GM23338 (cell line): ENCODE data around the gene CARNS1. TPM values are rescaled to one million over a fixed set of nuclear protein-coding genes. Genes with fewer than 3 reads are reported as not detected.

Experiments
- ATAC-seq: fragments of 200-7000 bp; cut with Tn5 transposase; 3 replicates; pipeline ENCODE4 v1.9.1; 2020
- DNase-seq: peaks from one replicate; pipeline ENCODE4 v3.0.0-alpha.2; 2015; ENCODE audit warnings: low spot score
- H2AFZ ChIP-seq: fragments of 200-600 bp; sonication (generic); 2 replicates; pipeline ENCODE4 v1.8.0; 2016; ENCODE audit warnings: antibody characterized with exemption, mild to moderate bottlenecking, moderate library complexity
- H3F3A ChIP-seq: fragments of 200-600 bp; sonication (generic); replicated peaks from 2 replicates; pipeline ENCODE4 v1.8.0; 2017; ENCODE audit warnings: antibody characterized with exemption, mixed run types, low read depth
- H3K27ac ChIP-seq: fragments of 200-600 bp; sonication (generic); 2 replicates; pipeline ENCODE4 v1.6.1; 2016; ENCODE audit warnings: low read depth
- H3K27me3 ChIP-seq: fragments of 200-600 bp; sonication (generic); 2 replicates; pipeline ENCODE4 v1.8.0; 2016; ENCODE audit warnings: mild to moderate bottlenecking, mixed run types, moderate library complexity; ENCODE audit not compliant: insufficient read depth
- H3K36me3 ChIP-seq: fragments of 200-600 bp; sonication (generic); 2 replicates; pipeline ENCODE4 v1.8.0; 2016; ENCODE audit warnings: mild to moderate bottlenecking; ENCODE audit not compliant: insufficient read depth
- H3K4me1 ChIP-seq: fragments of 200-600 bp; sonication (generic); 2 replicates; pipeline ENCODE4 v1.8.0; 2016; ENCODE audit warnings: mild to moderate bottlenecking, moderate library complexity; ENCODE audit not compliant: insufficient read depth
- H3K4me2 ChIP-seq: fragments of 200-600 bp; sonication (generic); 2 replicates; pipeline ENCODE4 v1.7.1; 2017; ENCODE audit warnings: mixed run types
- H3K4me3 ChIP-seq: fragments of 200-600 bp; sonication (generic); 2 replicates; pipeline ENCODE4 v1.6.1; 2016; ENCODE audit warnings: mixed run types
- H3K79me2 ChIP-seq: fragments of 200-600 bp; sonication (generic); replicated peaks from 2 replicates; pipeline ENCODE4 v1.8.0; 2017; ENCODE audit warnings: mild to moderate bottlenecking; ENCODE audit not compliant: insufficient read depth
- H3K9me2 ChIP-seq: fragments of 200-600 bp; sonication (generic); 2 replicates; pipeline ENCODE4 v1.8.0; 2017; ENCODE audit not compliant: insufficient read depth
- H4K20me1 ChIP-seq: fragments of 200-600 bp; sonication (generic); replicated peaks from 2 replicates; pipeline ENCODE4 v1.8.0; 2017; ENCODE audit warnings: mild to moderate bottlenecking; ENCODE audit not compliant: insufficient read depth
- H3K27ac Mint-ChIP-seq: 2 replicates; pipeline ENCODE4 v1.8.0; 2020; ENCODE audit warnings: inconsistent platforms, mild to moderate bottlenecking, moderate library complexity, mixed read lengths
- H3K27me3 Mint-ChIP-seq: 3 replicates; pipeline ENCODE4 v1.8.0; 2022; ENCODE audit warnings: low read depth, mild to moderate bottlenecking, moderate library complexity, mixed read lengths, inconsistent platforms; ENCODE audit not compliant: insufficient read depth, poor library complexity
- H3K36me3 Mint-ChIP-seq: 3 replicates; pipeline ENCODE4 v1.8.0; 2021; ENCODE audit warnings: low read depth, mild to moderate bottlenecking, inconsistent platforms, moderate library complexity, mixed read lengths
- H3K4me1 Mint-ChIP-seq: 3 replicates; pipeline ENCODE4 v1.8.0; 2020; ENCODE audit warnings: mild to moderate bottlenecking, inconsistent platforms, mixed read lengths
- H3K4me3 Mint-ChIP-seq: 3 replicates; pipeline ENCODE4 v1.8.0; 2021; ENCODE audit warnings: moderate library complexity, mild to moderate bottlenecking, inconsistent platforms, mixed read lengths
- H3K9me3 Mint-ChIP-seq: 3 replicates; pipeline ENCODE4 v1.8.0; 2020; ENCODE audit warnings: moderate library complexity, mild to moderate bottlenecking, inconsistent platforms, mixed read lengths
- CREB1 ChIP-seq: fragments of 250-450 bp; sonication (Bioruptor Pico); IDR thresholded peaks from 2 replicates; pipeline ENCODE4 v1.5.0; 2020; ENCODE audit warnings: low read depth, mild to moderate bottlenecking, moderate library complexity
- CTCF ChIP-seq, 2 experiments: fragments of 200-600 bp in 1 of 2; sonication (generic) in 1 of 2; conservative IDR thresholded peaks; 2 replicates each; pipeline versions ENCODE4 v1.5.1 to v1.6.1; 2016 to 2017; ENCODE audit warnings: antibody characterized with exemption in 2 of 2, low read depth in 2 of 2, mild to moderate bottlenecking in 2 of 2, moderate library complexity in 1 of 2
- ETS1 ChIP-seq: IDR thresholded peaks from 2 replicates; pipeline ENCODE4 v1.6.1; 2016; ENCODE audit warnings: antibody characterized with exemption
- EZH2 ChIP-seq: fragments of 200-600 bp; sonication (generic); IDR thresholded peaks from one replicate; pipeline ENCODE4 v1.8.0; 2017; ENCODE audit warnings: antibody characterized with exemption, mild to moderate bottlenecking, low read depth; ENCODE audit not compliant: unreplicated experiment
- NANOG ChIP-seq: IDR thresholded peaks from 2 replicates; pipeline ENCODE4 v1.6.1; 2016; ENCODE audit warnings: antibody characterized with exemption, borderline replicate concordance
- REST ChIP-seq: IDR thresholded peaks from one replicate; pipeline ENCODE4 v1.6.1; 2018; ENCODE audit warnings: antibody characterized with exemption; ENCODE audit not compliant: unreplicated experiment
- STAT1 ChIP-seq: IDR thresholded peaks from one replicate; pipeline ENCODE4 v1.6.1; 2016; ENCODE audit warnings: antibody characterized with exemption; ENCODE audit not compliant: unreplicated experiment
- ZNF331 ChIP-seq: fragments of 250-450 bp; sonication (Bioruptor Pico); IDR thresholded peaks from 2 replicates; pipeline ENCODE4 v1.5.0; 2020; ENCODE audit warnings: low read depth, mild to moderate bottlenecking, moderate library complexity
- ZNF462 ChIP-seq: fragments of 250-450 bp; sonication (Bioruptor Pico); IDR thresholded peaks from 2 replicates; pipeline ENCODE4 v1.5.0; 2020; ENCODE audit warnings: mild to moderate bottlenecking, moderate library complexity
- polyA plus RNA-seq: library from polyadenylated mRNA; unstranded; fragments of >200 nt; fragmentation: Nextera tagmentation; extraction: Ambion mirVana; gene quantifications from 2 replicates; pipeline ENCODE4 v1.2.1, GENCODE V29; 2016
- total RNA-seq: library from RNA; depleted of rRNA; stranded (reverse); fragments of >200 nt; shearing (Covaris generic); gene quantifications from 2 replicates; pipeline ENCODE4 v1.2.3, GENCODE V29; 2014

Gene CARNS1
- total and polyA plus RNA-seq, 2 experiments from 2014 or later: 0.52 to 0.76 TPM

- Histone ChIP-seq H4K20me1 (no peaks in the 10 kb centered on the region; the same call in 1 of the 2 replicates), H3F3A (0 out of 2 replicates have a peak, but pooled peaks cover 8% of the 10 kb centered on the region), H3K4me1 (peaks cover 8% of the 10 kb centered on the region; the same call in 1 of the 2 replicates), H2AFZ (no peak overlapping the region; the same call in 1 of the 2 replicates), H3K27ac (no peak overlapping the region), H3K79me2 (0 out of 2 replicates have a peak, but pooled peaks cover 3% of the 10 kb centered on the region), H3K4me3 (no peak overlapping the region), H3K27me3 (peaks cover 7% of the 10 kb centered on the region; the same call in 1 of the 2 replicates), H3K4me2 (peak overlapping the region; percentile 20; the same call in 1 of the 2 replicates), H3K9me2 (no peaks in the 10 kb centered on the region), H3K36me3 (no peaks in the 10 kb centered on the region)
- H3K36me3 Mint-ChIP-seq: no peaks in the 10 kb centered on the region; the same call in 2 of the 3 replicates
- H3K4me1 Mint-ChIP-seq: peaks cover 32% of the 10 kb centered on the region
- TF ChIP-seq ZNF331: no peak
- no peak for TF ChIP-seq NANOG
- no peak for TF ChIP-seq EZH2
- no peak for TF ChIP-seq REST
- TF ChIP-seq CREB1 (CRISPR knock-in tag): no peak
- TF ChIP-seq ETS1: no peak
- TF ChIP-seq ZNF462 (CRISPR knock-in tag): no peak
- no peak for TF ChIP-seq STAT1
- TF ChIP-seq CTCF (conservative IDR thresholded peaks at IDR 0.05; ENCODE audit: low read depth in 2 of 2): no peak
- H3K27ac Mint-ChIP-seq: no peak overlapping the region
- no peaks in the 10 kb centered on the region; the same call in 1 of the 3 replicates for H3K9me3 Mint-ChIP-seq
- no peak for DNase-seq
- no peak for ATAC-seq
- no peak overlapping the region for H3K4me3 Mint-ChIP-seq
- H3K27me3 Mint-ChIP-seq: peaks cover 15% of the 10 kb centered on the region
Measured at GRCh38 chr11:67387069-67387468, 28.4 kb upstream of the CARNS1 start.
